H1 (cell line): Measurements from ENCODE around the gene IGF1. TPM values are rescaled to one million over a fixed set of nuclear protein-coding genes. Genes with fewer than 3 reads are reported as not detected.

Experiments
- CTCF ChIA-PET: fragments of 300-600 bp; sonication (Branson Sonifier 250); formaldehyde crosslinking; loops from one replicate; lab custom pipeline; 2021; ENCODE audit not compliant: partially characterized antibody; lab: Charles Lee
- POLR2A ChIA-PET: fragments of 300-600 bp; sonication (Branson Sonifier 250); formaldehyde crosslinking; loops from one replicate; lab custom pipeline; 2021; ENCODE audit warnings: inconsistent platforms; ENCODE audit not compliant: partially characterized antibody; lab: Charles Lee
- DNase-seq, 2 experiments: peaks; one replicate each; pipeline versions ENCODE4 v3.0.0 to v3.0.0-alpha.2; 2010 to 2022; ENCODE audit warnings: low spot score in 2 of 2, low read depth in 1 of 2, mixed read lengths in 1 of 2
- FAIRE-seq: peaks from 2 replicates; lab custom pipeline; 2011; peaks lifted over from hg19 to GRCh38; lab: Jason Lieb, UNC
- H2AFZ ChIP-seq: 2 replicates; pipeline ENCODE4 v1.8.1; 2012; ENCODE audit warnings: low read length, inconsistent platforms
- H2AK5ac ChIP-seq: 2 replicates; pipeline ENCODE4 v1.6.1; 2013; ENCODE audit warnings: low read depth, low read length
- H2BK120ac ChIP-seq: replicated peaks from 2 replicates; pipeline ENCODE3; 2013; ENCODE audit warnings: low read depth, low read length, inconsistent platforms
- H2BK12ac ChIP-seq: 2 replicates; pipeline ENCODE4 v1.6.1; 2013; ENCODE audit warnings: low read depth, low read length
- H2BK15ac ChIP-seq: 2 replicates; pipeline ENCODE4 v1.6.1; 2013; ENCODE audit warnings: low read length
- H2BK20ac ChIP-seq: 2 replicates; pipeline ENCODE4 v1.6.1; 2013; ENCODE audit warnings: low read length
- H2BK5ac ChIP-seq: 2 replicates; pipeline ENCODE4 v1.6.1; 2013; ENCODE audit warnings: low read depth, low read length
- H3K14ac ChIP-seq: 2 replicates; pipeline ENCODE4 v1.6.1; 2013; ENCODE audit warnings: inconsistent platforms; ENCODE audit not compliant: insufficient read length
- H3K18ac ChIP-seq: 2 replicates; pipeline ENCODE4 v1.6.1; 2013; ENCODE audit warnings: low read length; ENCODE audit errors: extremely low read depth
- H3K23ac ChIP-seq: 2 replicates; pipeline ENCODE4 v1.6.1; 2013; ENCODE audit warnings: inconsistent platforms; ENCODE audit not compliant: insufficient read length
- H3K23me2 ChIP-seq: 2 replicates; pipeline ENCODE4 v1.6.1; 2013; ENCODE audit warnings: low read depth, low read length
- H3K27ac ChIP-seq: 2 replicates; pipeline ENCODE4 v1.6.1; 2011; ENCODE audit warnings: low read depth, low read length, inconsistent platforms
- H3K27me3 ChIP-seq, 4 experiments: replicated peaks in 1 of 4; 1 replicate in 1 of 4; 2 replicates in 3 of 4; pipeline versions ENCODE4 v1.6.1 to v1.8.1; 2011 to 2013; ENCODE audit warnings: low read length in 3 of 4, mild to moderate bottlenecking in 3 of 4, inconsistent platforms in 2 of 4, mixed read lengths in 2 of 4, moderate library complexity in 1 of 4; ENCODE audit not compliant: control insufficient read depth in 3 of 4, insufficient read depth in 3 of 4; ENCODE audit errors: extremely low read depth in 1 of 4
- H3K36me3 ChIP-seq, 4 experiments: 2 replicates each; pipeline versions ENCODE4 v1.6.1 to v1.8.1; 2011 to 2013; ENCODE audit warnings: mild to moderate bottlenecking in 4 of 4, low read length in 3 of 4, moderate library complexity in 2 of 4, control low read depth in 1 of 4, inconsistent platforms in 1 of 4; ENCODE audit not compliant: insufficient read depth in 4 of 4, control insufficient read depth in 2 of 4
- H3K4ac ChIP-seq: replicated peaks from 2 replicates; pipeline ENCODE3; 2013; ENCODE audit warnings: low read length, low read depth, mixed read lengths, inconsistent platforms; ENCODE audit not compliant: insufficient read length
- H3K4me1 ChIP-seq, 4 experiments: replicated peaks in 1 of 4; 1 replicate in 1 of 4; 2 replicates in 3 of 4; pipeline versions ENCODE4 v1.6.1 to v1.8.1; 2011 to 2013; ENCODE audit warnings: low read length in 3 of 4, inconsistent platforms in 2 of 4, mixed read lengths in 1 of 4; ENCODE audit not compliant: insufficient read depth in 4 of 4, control insufficient read depth in 3 of 4
- H3K4me2 ChIP-seq, 2 experiments: 2 replicates each; pipeline versions ENCODE4 v1.6.1 to v1.8.1; 2011 to 2013; ENCODE audit warnings: low read depth in 2 of 2, low read length in 2 of 2, control low read depth in 1 of 2, inconsistent platforms in 1 of 2, mild to moderate bottlenecking in 1 of 2; ENCODE audit not compliant: insufficient read depth in 1 of 2
- H3K4me3 ChIP-seq, 4 experiments: fragments of 200-600, 300-600 bp in 1 of 4; sonication (generic), shearing (Covaris generic), sonication (Bioruptor Twin) in 1 of 4; 2 replicates each; pipeline versions ENCODE4 v1.5.1 to v1.8.1; 2011 to 2016; ENCODE audit warnings: low read length in 4 of 4, low read depth in 3 of 4, control low read depth in 2 of 4, inconsistent platforms in 2 of 4, mild to moderate bottlenecking in 2 of 4, mixed read lengths in 1 of 4, moderate library complexity in 1 of 4; ENCODE audit not compliant: insufficient read depth in 2 of 4; ENCODE audit errors: extremely low read depth in 1 of 4
- H3K56ac ChIP-seq: replicated peaks from 2 replicates; pipeline ENCODE3; 2013; ENCODE audit warnings: low read depth, mild to moderate bottlenecking, mixed read lengths, low read length, inconsistent platforms; ENCODE audit not compliant: insufficient read length
- H3K79me1 ChIP-seq: 2 replicates; pipeline ENCODE4 v1.6.1; 2013; ENCODE audit warnings: low read depth, low read length, control low read depth
- H3K79me2 ChIP-seq, 2 experiments: 2 replicates each; pipeline versions ENCODE4 v1.6.1 to v1.8.1; 2012 to 2013; ENCODE audit warnings: low read length in 2 of 2, mild to moderate bottlenecking in 2 of 2, inconsistent platforms in 1 of 2; ENCODE audit not compliant: insufficient read depth in 2 of 2, control insufficient read depth in 1 of 2
- H3K9ac ChIP-seq, 4 experiments: replicated peaks in 1 of 4; 1 replicate in 1 of 4; 2 replicates in 3 of 4; pipeline versions ENCODE4 v1.6.1 to v1.8.1; 2011 to 2013; ENCODE audit warnings: low read depth in 3 of 4, low read length in 3 of 4, control low read depth in 2 of 4, mild to moderate bottlenecking in 2 of 4, moderate library complexity in 2 of 4, inconsistent platforms in 1 of 4; ENCODE audit errors: extremely low read depth in 1 of 4
- H3K9me3 ChIP-seq, 2 experiments: 2 replicates each; pipeline versions ENCODE4 v1.6.1 to v1.8.1; 2012 to 2013; ENCODE audit warnings: mild to moderate bottlenecking in 2 of 2, moderate library complexity in 2 of 2, control low read depth in 1 of 2, inconsistent platforms in 1 of 2, low read depth in 1 of 2, low read length in 1 of 2, mixed read lengths in 1 of 2; ENCODE audit not compliant: insufficient read depth in 2 of 2
- H4K20me1 ChIP-seq, 2 experiments: replicated peaks in 1 of 2; 2 replicates each; pipeline versions ENCODE3 to v1.8.1; 2011 to 2013; ENCODE audit warnings: inconsistent platforms in 2 of 2, low read length in 2 of 2, mild to moderate bottlenecking in 1 of 2; ENCODE audit not compliant: insufficient read depth in 2 of 2, control insufficient read depth in 1 of 2
- H4K5ac ChIP-seq: 2 replicates; pipeline ENCODE4 v1.6.1; 2013; ENCODE audit warnings: low read length, low read depth, mixed read lengths, inconsistent platforms; ENCODE audit not compliant: insufficient read length
- H4K8ac ChIP-seq: 2 replicates; pipeline ENCODE4 v1.8.0; 2013; ENCODE audit warnings: mild to moderate bottlenecking, moderate library complexity, low read length, inconsistent platforms; ENCODE audit not compliant: insufficient read depth; ENCODE audit errors: extremely low read depth
- H4K91ac ChIP-seq: replicated peaks from 2 replicates; pipeline ENCODE3; 2013; ENCODE audit warnings: low read length, mixed read lengths, inconsistent platforms; ENCODE audit not compliant: insufficient read length
- ATF2 ChIP-seq: IDR thresholded peaks from 2 replicates; pipeline ENCODE4 v1.6.1; 2012; ENCODE audit warnings: low read length, inconsistent platforms
- CBX5 ChIP-seq: fragments of 300-800, 300-1000 bp; sonication (generic); IDR thresholded peaks from 2 replicates; pipeline ENCODE4 v1.7.1; 2016; ENCODE audit warnings: antibody characterized with exemption, low read length, low read depth
- SIRT6 ChIP-seq: IDR thresholded peaks from one replicate; pipeline ENCODE4 v1.7.1; 2012; ENCODE audit warnings: low read length, inconsistent platforms
- WGBS, 2 experiments: shearing (Covaris generic) in 1 of 2; methylation state at CpG; one replicate each; pipeline versions ENCODE4 v1.1.6 to v1.1.7; 2013 to 2015; ENCODE audit warnings: low lambda C conversion rate in 2 of 2, mixed read lengths in 2 of 2, inconsistent platforms in 1 of 2, low coverage in 1 of 2, missing lambda C conversion rate in 1 of 2; ENCODE audit not compliant: insufficient replicate concordance in 2 of 2, insufficient coverage in 1 of 2, insufficient read length in 1 of 2; ENCODE audit errors: extremely low coverage in 1 of 2, missing lambda C conversion rate in 1 of 2; 5-methylcytosine and 5-hydroxymethylcytosine counted together
- polyA plus RNA-seq, 7 experiments: library from polyadenylated mRNA; depleted of rRNA in 3 of 7; stranded (reverse) in 5 of 7; unstranded in 2 of 7; fragments of >200 nt in 5 of 7; fragments of 200-250 nt in 2 of 7; gene quantifications; 1 replicate in 5 of 7; 2 replicates in 1 of 7; 4 replicates in 1 of 7; pipeline versions ENCODE4 v1.2.1 to v1.2.3, GENCODE V29; 2011 to 2013; ENCODE audit warnings: missing spikeins in 2 of 7, mixed read lengths in 2 of 7
- total RNA-seq: library from RNA; stranded (reverse); fragmentation: NEBNext Ultra II Directional; extraction: Animal tissue kit (Norgen Biotek cat#: 25700); gene quantifications from 2 replicates; pipeline ENCODE4 v1.2.1, GENCODE V29; 2021

Gene IGF1
- total and polyA plus RNA-seq, 2 of the 8 experiments (the other 6 are each of a cell fraction or from before 2014, with no cell fraction given), result not detected

GRCh38 chr12:102438827-102439210, 41.5 kb downstream of the IGF1 start:
- H3K9ac ChIP-seq, result no peak overlapping the region
- no peak overlapping the region for H3K23ac ChIP-seq
- no peaks in the 10 kb centered on the region for H3K79me1 ChIP-seq
- H3K27me3 ChIP-seq, result no peaks in the 10 kb centered on the region
- H4K20me1 ChIP-seq, result no peaks in the 10 kb centered on the region
- no peaks in the 10 kb centered on the region for H3K36me3 ChIP-seq
- H2AFZ ChIP-seq, result no peak overlapping the region
- no peak overlapping the region for H3K27ac ChIP-seq
- TF ChIP-seq ATF2 (no peak), CBX5 (no peak), SIRT6 (no peak)
- no peak overlapping the region for H4K5ac ChIP-seq
- H3K14ac ChIP-seq, result no peak overlapping the region
- no peak overlapping the region for H2BK5ac ChIP-seq
- no peak for DNase-seq
- CTCF ChIA-PET, result no interaction called here
- FAIRE-seq, result no peak
- H2BK15ac ChIP-seq, result no peak overlapping the region
- no peak overlapping the region for H3K4me2 ChIP-seq
- no peaks in the 10 kb centered on the region for H3K4me1 ChIP-seq
- H2BK120ac ChIP-seq, result no peak overlapping the region
- no peak overlapping the region for H2BK12ac ChIP-seq
- WGBS, 2 experiments, result 88% methylated on average over 2 of the region's 2 CpGs; no CpG with 5 or more reads in 1 of the 2 experiments
- H4K91ac ChIP-seq, result no peak overlapping the region
- H3K23me2 ChIP-seq, result no peaks in the 10 kb centered on the region
- H4K8ac ChIP-seq, result no peak overlapping the region
- no peak overlapping the region for H3K18ac ChIP-seq
- H3K79me2 ChIP-seq, result no peaks in the 10 kb centered on the region
- POLR2A ChIA-PET, result no interaction called here
- no peak overlapping the region for H3K56ac ChIP-seq
- H2AK5ac ChIP-seq, result no peak overlapping the region
- no peak overlapping the region for H3K4me3 ChIP-seq
- no peak overlapping the region for H3K4ac ChIP-seq
- H3K9me3 ChIP-seq, result no peaks in the 10 kb centered on the region
- no peak overlapping the region for H2BK20ac ChIP-seq
